HL-60 (cell line): ENCODE measurements around the gene RASSF1.

ENCODE experiments used
- DNase-seq, 2 experiments: peaks; one replicate each; pipeline ENCODE4 v3.0.0-alpha.2; 2010 to 2020; ENCODE audit warnings: low read depth in 1 of 2, low spot score in 1 of 2
- H3K27ac ChIP-seq: fragments of 250-450 bp; sonication (Bioruptor Pico); replicated peaks from 2 replicates; pipeline ENCODE4 v1.5.1; 2020; ENCODE audit warnings: mild to moderate bottlenecking, moderate library complexity
- H3K27me3 ChIP-seq: fragments of 250-450 bp; sonication (Bioruptor Pico); 2 replicates; pipeline ENCODE4 v1.5.1; 2021; ENCODE audit warnings: mild to moderate bottlenecking, moderate library complexity; ENCODE audit not compliant: insufficient read depth, poor library complexity, severe bottlenecking
- H3K4me3 ChIP-seq: replicated peaks from 2 replicates; pipeline ENCODE4 v1.5.1; 2011; ENCODE audit warnings: mild to moderate bottlenecking, control low read depth, low read length; ENCODE audit not compliant: insufficient read depth
- CTCF ChIP-seq: IDR thresholded peaks from one replicate; pipeline ENCODE4 v1.5.1; 2011; ENCODE audit warnings: low read length, control low read depth, inconsistent platforms; ENCODE audit not compliant: insufficient read depth
- GABPA ChIP-seq: IDR thresholded peaks from 2 replicates; pipeline ENCODE4 v1.6.1; 2012; ENCODE audit warnings: low read depth
- POLR2AphosphoS5 ChIP-seq: IDR thresholded peaks from 2 replicates; pipeline ENCODE4 v1.6.1; 2012; ENCODE audit warnings: low read depth
- REST ChIP-seq: IDR thresholded peaks from 2 replicates; pipeline ENCODE4 v1.6.1; 2012; ENCODE audit warnings: low read depth; ENCODE audit not compliant: insufficient replicate concordance
- SPI1 ChIP-seq: IDR thresholded peaks from 2 replicates; pipeline ENCODE4 v1.6.1; 2012; ENCODE audit warnings: low read depth, mild to moderate bottlenecking, borderline replicate concordance

The RASSF1 gene

DNA sequence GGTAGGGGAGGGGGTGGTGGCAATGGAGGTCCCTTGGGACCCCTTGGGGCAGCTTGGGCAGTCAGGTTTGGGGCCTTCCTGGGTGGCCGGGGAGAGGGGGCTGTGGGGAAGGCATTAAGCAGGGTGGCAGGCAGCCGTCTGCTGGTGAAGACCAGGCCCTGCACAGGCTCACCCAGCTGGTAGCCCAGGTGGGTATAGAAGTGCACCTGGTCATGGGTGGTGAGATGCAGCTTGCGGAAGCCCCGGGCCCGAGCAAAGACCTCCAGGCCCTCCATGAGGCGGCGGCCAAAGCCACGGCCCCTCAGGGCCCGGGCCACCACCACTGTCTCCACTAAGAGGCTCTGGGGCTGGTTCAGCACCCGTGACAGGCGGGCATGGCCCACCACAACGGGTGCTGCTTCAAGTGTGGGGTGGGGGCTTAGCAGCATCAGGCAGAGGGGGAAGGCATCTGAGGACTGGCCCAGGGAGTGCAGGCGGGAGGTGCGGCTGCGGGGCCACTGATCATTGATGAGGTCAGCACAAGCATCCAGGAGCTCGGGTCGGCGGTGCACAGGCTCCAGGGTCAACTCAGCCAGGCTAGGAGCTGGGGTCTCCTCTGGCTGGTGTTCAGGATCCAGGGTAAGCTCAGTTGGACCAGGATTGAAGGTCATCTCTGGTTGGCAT, 43.8 kb downstream of the RASSF1 start:
- Histone ChIP-seq H3K4me3 (no peak overlapping the region), H3K27ac (no peak overlapping the region), H3K27me3 (no peaks in the 10 kb centered on the region)
- TF ChIP-seq CTCF: no peak
- no peak for TF ChIP-seq POLR2AphosphoS5
- TF ChIP-seq REST: no peak
- TF ChIP-seq SPI1: no peak
- TF ChIP-seq GABPA: no peak
- no peak for DNase-seq

DNA sequence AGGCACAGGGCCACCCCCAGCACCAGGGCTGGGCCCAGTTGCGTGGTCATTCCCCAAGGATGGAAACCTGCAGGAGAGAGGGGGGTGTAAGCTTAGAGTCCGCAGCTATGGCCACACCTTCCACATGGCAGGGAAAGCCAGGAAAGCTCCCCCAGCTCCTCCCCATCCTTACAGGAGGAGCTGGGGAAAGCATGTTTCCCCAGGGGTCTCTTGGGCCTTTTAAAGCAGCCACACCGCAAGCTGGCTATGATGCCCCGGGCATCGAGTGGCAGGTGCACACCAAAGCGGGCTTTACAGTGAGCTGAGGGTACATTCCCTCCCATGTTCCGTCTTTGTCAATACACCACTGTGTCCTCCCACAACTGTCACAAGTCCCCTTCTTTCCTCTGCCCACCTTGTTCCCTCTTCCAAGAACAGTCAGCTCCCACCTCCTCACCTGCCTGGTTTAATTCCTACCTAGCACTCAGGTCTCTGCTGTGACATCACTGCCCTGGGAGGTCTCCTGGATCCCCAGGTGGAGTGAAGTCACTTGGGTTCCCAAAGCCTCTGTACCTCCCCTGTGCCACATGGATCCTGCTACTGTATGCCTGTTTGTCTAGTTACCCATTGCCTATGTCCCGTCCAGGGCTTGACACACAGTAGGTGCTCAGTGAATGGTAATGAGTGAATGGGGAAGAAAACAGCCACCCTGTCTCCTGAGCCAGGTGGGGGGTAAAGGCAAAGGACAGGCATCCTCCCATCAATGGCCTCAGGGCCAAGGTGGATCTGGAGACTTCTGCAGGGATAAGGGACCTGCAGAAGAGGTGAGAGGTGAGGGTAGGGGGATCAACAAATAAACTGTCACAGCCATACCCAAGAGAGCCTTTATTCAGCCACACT, 44.8 kb downstream of the RASSF1 start:
- no peak for DNase-seq
- Histone ChIP-seq H3K27me3 (no peaks in the 10 kb centered on the region), H3K4me3 (no peak overlapping the region), H3K27ac (no peak overlapping the region)
- TF ChIP-seq CTCF (no peak), REST (no peak)

GRCh38 chr3:50294492-50295403, 45.9 kb downstream of the RASSF1 start:
- DNase-seq: no peak
- no peak for TF ChIP-seq CTCF
- TF ChIP-seq POLR2AphosphoS5: no peak
- no peak for TF ChIP-seq SPI1
- TF ChIP-seq REST: no peak
- no peak for TF ChIP-seq GABPA
- Histone ChIP-seq H3K27ac (no peak overlapping the region), H3K4me3 (no peak overlapping the region), H3K27me3 (no peaks in the 10 kb centered on the region)
